Stimulated activated CD4-positive, alpha-beta T cell treated with anti-CD3 and anti-CD28 coated beads, Interleukin-2, amount 100 ng/mL, for 48 hours (primary cell): ENCODE measurements around the gene STRA6.

ENCODE experiments used
- DNase-seq, 2 donors: peaks; one replicate each; pipeline ENCODE4 v3.0.0-alpha.2; 2020

STRA6 gene

DNA sequence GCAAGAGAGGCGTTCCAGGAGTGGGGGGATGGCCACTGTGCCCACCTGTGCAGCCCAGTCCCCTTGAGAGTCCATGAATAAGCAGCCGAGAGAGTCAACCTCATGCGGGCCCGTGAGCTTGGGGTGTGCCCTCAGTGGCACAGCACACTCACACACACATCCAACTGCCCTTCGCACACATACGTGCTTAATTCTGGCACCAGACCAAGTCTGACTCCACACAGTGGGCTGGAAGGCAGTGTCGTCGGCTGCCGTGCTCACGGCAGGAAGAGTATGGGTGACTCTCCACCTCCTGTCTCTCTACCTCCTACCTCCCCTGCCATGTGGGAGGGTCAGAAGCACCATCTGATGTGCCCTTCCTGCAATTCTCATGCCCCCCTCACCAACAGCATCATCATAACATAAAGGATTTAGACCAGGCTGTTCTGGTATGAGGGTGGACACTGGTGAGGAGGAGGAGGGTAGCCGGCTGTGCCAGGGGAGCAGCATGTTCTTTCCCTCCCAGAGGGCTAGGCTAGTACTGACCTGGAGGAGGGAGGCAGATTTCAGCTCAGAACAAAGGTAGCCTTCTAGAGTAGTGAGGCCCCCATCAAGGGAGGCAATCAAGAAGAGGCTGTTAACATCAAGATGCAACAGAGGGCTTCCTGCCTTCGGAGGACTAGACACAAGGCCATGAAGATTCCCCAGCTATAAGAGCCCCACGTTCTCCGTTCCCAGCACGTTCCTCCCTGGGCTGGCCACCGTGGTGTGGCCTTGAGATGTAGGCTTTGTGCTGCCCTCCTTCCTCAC is 5.3 kb upstream of the STRA6 start:
- no peak for DNase-seq

DNA sequence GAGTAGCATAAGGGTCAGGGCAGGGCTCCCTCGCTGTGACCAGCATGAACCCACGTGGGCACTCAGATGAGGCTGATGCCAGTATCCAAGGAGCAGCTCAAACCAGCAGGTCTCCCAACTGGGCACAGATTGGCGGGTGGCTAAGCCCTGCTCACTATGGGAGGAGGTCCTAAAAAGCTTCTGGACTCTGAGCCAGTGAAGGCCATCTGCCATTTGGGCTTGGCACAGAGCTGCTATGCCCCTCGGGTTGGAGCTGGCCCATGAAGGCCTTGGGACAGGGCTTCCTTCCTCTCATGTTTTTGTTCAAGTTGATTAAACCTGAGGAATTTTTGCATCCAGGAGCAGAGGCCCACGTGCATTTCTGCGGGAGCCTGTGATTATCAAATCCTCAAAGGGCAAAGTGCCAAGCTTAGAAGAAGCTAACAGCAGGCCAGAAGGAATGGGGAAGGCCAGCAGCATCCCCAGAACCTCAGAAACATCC is 4.3 kb upstream of the STRA6 start:
- DNase-seq: no peak

DNA sequence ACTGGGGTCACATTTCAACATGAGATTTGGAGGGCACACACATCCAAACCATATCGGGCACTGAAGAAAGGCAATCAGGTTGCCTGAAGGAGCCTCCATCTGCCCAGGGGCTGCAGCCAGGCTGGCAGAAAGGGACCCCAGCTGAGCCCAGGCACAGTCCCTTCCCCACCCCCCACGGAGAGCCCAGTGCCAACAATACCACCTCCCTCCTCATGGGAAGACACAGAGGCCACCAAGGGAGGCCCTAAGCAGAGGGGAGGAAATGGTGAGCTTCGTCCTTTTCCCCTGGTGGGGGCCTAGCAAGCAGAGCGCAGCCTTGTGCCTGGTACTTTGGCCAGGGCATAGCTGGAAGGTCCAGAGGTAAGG is 3.0 kb upstream of the STRA6 start:
- DNase-seq: no peak

DNA sequence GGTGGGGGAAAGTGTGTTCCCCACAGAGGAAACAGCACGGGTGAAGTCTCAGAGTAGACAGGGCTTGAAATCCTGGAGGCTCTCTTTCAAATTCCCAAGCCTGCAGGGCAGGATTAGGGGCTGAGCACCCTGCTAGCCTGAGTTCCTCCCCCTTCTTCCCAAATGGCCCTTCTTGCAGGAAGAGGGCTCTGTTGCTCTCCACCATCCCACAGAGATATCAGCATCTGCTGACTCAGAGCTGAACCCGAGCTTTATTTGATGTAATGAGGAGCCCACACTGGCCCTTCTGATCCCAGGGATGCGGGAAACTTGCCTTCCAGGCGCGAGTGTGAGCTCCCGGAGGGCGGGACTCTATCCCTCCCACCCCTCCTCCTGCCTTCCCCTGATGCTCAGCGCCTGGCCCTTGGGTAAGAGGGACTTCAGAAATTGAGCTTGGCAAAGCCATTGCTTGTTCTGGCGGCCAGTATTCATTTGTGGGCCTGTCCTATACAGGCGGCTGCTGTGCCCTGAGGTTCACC is 1.4 kb upstream of the STRA6 start:
- DNase-seq: no peak

DNA sequence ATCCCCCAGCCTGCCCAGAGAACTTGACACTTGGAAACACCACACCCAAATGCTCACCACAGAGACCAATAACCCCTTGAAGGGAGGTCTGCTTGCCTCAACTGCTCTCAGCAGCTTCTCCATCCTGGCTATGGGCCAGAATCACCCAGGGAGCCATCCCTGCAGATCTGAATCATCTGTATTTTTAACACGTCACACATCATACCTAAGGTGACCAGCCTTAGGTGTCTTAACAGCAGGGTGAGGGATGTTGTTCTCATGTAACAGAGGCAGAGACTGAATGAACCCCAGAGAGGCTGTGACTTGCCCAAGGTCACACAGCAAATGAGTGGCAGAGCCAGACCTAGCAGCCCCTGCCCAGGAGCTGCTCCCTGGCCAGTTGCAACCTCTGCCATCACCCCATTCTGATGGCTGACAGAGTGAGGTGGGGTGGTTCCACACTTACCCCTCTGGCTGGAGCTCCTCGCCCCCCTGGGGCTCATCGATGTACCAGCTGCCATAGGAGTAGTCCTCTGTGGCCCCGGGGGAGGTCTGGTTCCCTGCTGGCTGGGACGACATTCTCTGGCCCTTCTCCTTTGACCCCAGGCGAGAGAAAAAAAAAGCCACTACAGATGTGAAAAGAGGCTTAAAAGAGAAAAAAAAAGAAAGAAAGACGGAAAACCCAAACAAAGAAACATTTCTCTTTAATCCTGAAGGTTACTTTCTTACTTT is 722 bp downstream of the STRA6 start:
- DNase-seq: no peak

DNA sequence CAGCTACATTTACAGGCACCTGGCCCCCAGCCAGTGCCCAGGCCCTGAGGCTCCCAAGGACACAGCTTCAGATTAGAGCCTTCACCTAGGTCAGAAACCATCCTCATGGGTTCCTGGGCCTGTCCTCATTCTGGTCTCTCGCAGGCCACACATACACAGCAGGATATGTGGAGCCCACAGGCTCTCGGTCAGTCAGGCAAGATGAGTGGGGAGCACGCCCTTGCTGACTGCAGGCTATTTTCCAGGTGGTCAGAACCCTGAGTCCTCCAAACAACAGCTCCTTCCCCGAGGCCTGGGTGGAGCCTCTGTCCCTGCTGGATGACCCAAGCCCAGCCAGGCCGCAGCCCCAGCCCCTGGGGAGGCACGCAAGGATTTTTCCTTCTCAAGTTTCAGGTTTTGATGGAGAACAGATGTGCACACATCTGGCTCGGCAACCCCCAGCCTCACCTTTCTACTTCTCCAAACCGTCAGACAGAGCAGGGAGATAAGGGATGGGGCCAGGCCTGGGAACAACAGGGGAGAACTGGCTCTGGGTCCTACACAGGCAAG is 1.6 kb downstream of the STRA6 start:
- no peak for DNase-seq

GRCh38 chr15:74200412-74200815 is 2.2 kb downstream of the STRA6 start:
- no peak for DNase-seq

DNA sequence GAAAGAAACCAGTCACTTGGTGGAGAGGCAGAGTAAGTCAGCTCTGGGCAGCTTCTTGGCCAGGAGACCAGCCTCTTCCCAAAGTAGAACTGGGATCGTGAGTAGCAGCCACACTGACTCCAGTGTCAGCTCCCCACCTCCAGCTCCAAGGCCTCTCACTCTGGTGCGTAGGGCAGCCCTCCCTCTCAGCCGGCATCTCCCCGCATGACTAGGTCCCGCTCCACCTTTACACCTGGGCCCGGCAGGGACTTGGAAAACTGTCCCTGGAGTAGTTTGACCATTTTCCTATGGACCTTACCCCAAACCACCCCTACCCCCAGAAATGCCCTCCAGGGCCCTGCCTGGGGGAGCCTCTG is 3.3 kb downstream of the STRA6 start:
- no peak for DNase-seq

DNA sequence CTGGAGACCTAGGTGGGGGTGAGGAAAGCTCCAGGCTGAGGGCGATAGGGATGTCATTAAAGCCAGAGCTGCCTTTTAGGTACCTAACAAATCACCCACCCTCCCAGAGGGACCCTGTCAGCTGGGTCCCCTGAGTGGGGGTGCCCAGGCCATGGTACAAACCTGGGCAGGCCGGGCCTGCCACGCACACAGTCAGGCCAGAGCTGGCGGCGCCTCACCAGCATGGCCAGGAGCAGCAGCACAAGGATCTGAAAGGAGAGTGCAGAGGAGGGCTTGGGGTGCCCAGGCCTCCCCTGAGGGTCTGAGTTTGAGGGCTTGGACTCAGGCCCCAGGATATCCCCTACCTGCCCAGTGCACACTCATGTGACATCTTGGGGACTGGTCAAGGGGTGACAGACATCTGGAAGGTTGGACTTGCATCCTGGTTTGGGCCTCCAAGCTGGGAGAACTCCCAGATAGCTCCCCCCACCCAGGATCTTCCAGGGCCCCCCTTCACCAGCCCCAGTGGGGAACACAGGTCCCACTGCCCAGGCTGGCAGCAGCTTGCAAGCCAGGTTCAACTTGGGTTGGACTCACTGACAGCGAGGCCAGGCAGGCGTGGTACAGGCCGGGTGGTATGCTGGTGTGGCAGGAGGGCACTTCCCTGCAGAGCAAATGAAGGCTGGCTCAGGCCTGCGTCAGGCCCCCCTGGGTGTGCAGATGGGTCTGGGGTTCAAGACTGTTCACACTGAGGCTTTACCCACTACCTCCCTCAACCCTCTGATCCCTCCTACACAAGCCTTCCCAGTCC is 5.2 kb downstream of the STRA6 start:
- no peak for DNase-seq

DNA sequence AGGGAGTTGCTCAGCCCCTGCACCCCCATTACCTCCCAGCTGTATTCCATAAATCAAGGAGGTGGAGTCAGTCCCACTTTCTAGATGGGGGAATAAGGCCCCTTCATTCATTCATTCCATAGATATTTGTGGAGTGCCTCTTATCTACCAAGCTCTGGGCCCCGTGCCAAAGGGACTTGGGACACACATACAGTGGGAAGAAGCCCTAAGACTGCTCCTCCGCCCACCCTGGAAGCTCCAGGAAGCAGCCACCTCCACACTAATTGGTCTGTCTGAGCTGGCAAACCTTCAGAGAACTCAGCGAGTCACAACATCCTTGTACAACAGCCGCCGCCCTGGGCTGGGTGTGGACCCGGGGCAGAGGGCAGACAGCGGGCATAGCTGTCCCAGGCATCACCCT is 6.4 kb downstream of the STRA6 start:
- DNase-seq: no peak

DNA sequence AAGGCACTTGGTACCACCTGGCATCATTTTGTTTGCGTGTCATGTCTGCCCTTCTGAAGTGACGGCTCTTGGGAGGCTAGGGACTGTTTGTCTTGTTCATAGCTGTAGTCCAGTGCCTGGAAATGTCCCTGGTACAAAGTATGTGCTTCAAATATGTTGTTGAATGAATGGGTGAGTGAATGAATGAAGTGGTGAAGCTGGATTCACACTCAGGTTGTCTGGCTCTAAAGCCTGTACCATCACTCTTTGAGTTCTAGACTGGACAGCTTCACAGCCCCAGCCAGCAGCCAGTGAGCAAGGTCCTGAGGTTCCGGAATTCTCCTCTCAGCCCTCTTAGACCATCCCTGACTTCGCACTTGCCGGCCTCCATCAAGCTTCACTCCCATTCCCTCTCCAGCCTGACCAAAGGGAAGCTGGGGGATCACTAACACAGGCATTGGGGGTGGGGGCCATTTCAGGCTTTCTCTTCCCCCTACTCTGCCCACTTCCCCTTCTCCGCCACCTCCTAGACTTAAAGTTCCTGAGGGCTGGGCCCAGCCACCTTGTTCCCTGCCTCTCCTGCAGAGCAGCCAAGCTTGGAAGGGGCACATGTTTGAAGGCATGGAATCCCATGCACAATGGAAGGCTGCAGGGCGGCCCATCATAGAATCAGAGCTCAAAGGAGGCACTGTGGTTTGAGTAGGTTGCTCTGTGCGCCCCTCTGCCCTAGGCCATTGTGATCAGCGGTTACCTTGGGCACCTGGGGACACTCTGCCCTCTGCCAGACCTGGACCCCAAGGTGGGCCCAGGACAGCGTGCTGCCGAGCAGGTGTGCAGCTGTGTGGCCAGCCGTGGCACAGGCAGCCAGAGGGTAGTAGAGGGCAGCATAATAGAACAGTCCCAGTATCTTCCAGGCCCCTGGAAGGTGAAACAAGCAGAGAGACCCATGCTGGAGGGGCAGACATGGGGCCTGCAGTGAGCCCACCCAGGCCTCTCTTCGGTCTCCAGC is 7.7 kb downstream of the STRA6 start:
- no peak for DNase-seq

DNA sequence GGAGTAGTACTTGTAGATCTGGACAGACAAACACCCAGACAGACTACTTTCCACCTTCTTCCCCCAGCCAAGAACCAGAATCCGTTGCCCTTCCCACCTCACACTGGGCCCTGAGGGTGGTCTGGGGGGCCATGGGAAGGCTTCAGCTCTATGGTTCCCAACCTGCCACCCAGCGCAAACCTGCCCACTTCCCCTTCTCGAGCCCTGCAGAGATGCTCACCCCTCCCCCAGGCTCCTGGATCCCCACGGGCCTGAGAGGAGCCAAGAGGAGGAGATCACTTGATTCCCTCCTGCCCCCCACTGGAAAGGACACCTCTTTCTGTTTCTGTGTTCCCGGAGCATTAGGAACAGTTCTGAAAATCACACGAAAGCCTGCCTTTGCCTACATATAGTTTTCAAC is 8.7 kb downstream of the STRA6 start:
- no peak for DNase-seq

DNA sequence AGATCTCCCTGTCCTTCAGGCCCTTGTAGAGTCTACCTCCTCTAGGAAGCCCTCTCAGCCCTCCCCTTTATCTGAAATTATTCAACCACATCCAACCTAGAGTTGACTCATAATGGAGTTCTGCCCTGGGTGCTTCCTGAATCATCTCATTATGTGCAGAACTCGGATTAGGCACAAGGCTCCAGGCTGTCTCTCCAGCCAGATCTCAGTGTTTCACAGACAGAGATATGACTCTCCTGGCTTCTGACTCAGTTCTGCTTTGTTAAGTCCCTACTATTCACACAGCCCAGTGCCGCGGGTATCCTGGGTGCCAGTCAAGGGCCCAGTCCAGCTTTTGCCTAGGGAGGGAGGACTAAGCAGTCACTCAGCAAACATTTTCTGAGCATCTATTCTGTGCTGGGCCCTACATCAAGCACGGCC is 9.3 kb downstream of the STRA6 start:
- DNase-seq: no peak

DNA sequence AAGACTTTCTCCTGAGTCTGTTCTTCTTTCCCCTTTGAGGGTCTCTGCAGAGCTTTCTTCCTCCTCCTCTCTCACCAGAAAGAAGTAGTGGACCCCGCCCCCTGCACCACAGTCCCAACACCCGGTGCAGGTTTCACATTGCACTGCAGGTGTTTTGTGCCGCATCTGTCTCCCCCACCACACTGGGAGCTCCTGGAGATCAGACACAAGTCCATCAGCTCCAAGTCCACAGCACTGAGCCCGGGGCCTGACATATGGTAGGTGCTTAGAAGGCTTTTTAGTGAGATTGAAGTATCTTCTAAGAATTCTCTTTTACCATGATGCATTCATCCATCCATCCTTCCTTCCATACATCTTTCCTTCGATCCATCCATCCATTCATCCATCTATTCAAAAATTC is 9.8 kb downstream of the STRA6 start:
- DNase-seq: no peak

DNA sequence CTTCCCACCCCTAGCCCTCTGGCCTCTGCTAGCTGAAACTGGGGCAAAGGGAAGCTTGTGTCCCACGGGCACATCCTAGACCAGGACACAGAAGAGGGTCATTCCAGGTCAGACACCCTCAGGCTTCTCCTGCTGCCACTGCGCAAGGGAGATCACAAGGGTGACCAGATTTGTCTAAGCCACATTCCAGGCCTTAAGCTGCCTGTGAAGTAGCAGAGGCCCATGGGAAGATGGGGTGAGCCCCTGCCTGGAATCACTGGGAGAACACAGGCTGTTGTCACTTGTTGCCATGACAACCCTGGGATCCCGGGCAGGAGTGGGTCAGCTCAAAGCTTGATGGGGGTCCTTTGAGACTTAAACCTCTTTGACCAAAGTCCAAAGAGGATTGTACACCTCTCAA is 10.8 kb downstream of the STRA6 start:
- no peak for DNase-seq

DNA sequence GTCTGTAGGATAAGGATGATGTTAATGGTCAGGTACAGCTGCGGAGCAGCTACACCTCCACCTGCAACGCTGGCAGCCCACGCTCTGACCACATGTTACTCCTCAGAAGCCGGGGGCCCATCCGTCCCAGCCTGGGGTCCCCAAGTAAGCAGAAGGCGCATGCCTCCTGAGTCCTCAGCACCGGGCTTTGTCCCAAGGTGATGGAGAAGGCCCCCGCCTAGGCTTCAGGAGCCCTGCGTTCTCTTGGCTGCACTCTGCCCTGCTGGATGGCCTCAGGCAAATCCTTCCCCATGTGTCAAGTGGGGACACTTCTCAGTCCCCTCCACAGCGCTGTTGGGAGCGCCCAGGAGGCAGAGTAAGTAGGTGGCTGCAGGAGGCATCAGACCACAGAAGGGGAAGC is 14.4 kb downstream of the STRA6 start:
- DNase-seq: no peak

DNA sequence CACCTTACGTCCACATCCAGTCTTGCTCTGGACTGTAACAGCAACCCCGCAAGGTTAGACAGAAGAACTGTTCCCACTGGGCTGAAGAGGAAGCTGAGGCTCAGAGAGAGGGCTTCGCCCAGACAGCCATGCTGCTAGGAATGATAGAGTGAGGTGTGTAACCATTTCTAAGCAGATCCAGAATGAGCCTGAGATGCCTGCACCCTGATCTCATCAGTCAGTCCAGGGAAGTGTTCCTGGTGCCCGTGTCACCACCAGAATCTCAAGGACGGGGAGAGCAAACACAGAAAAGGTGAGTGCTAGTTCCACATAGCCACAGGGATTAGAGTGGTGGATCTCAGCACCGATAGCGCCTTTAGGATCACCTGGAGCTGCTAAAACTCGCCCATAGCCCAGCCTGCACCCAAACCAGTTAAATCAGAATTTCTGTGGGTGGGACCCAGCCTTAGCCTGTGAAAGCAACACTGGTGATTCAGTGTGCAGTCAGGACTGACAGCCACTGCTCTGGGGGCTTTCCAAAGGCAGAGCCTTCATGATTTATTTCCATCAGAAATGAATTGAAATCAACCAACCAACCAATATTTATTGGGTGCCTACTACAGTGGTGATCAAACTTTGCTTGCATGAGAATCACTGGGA is 16.8 kb downstream of the STRA6 start:
- DNase-seq: no peak

DNA sequence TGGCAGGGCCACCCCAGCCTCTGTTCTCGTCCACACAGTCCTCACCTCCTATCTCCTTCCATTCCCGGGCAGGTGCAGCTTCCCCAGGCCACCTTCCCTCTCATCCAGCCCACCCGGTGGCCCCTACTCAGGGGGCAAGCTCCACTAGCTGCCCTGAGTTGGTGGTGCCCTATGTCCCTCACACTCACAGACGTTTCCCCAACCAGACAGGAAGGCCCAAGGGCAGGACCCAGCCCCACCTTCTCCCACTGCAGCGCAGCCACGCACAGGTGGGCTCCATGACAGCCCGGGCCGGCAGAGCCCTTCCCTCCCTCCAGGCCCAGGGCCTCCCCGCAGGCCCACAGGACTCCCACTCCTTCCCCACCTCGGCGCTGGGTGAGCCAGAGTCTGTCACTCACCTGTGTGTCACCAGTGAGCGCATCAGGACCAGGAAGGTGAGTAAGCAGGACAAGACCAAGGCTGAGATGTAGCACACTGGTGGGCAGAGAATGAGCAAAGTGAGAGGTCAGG is 17.9 kb downstream of the STRA6 start:
- no peak for DNase-seq

DNA sequence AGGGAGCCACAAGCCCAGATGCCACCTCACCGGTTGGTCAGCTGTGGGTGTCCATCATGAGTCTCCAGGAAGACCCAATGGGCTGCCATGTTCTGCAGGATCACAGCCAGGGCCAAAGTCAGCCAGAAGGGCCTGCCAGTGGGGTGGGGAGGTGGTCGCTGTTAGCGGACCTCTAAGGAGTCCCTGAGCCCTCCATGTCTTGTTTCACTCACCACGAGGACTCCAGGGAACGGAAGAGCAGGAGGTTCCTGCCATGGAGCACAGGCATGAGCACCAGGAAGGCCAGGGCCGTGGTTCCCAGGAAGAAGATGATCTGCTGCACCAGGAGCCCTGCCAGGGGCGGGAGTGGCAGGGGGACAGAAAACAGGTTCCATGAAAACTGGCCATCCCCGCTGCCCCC is 20.5 kb downstream of the STRA6 start:
- no peak for DNase-seq

DNA sequence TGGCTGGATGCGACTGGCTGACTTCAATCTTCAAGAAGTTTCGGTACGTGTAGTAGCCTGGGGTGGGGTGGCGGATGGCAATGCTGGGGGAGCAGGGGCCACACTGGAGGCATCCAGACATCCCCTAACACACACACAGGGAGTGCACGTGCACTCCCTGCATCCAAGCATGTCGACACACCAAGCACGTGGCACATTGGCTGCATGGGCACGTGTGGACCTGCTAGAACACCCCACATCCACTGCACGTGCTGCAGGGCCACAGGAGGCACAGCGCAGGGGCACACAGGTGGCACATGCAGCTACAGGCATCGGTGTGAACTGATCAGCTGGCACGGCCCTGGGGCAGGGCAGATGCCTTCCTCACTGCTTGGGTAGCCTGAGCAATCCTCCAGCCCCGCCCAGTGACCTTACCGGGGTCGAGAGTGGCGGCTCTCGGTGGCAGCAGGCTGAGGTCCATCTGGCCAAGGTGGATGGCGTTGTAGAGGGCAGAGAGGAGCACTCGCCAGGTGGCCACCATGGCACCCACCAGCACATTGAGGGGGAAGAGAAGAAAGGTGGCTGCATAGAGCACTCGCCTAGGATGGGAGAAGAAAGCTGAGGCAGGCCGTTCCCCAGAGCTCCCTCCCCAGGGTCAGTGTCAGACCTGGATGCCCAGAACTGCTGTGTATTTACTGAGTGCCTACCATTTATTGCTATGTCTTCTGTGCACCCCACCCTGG is 21.5 kb downstream of the STRA6 start:
- DNase-seq: no peak
